KMS-11 (cell line): ENCODE data around the gene THOC1.

ENCODE experiments used
- H2AFZ ChIP-seq: fragments of 200-600 bp; sonication (generic); 2 replicates; pipeline ENCODE4 v1.6.1; 2016; ENCODE audit warnings: antibody characterized with exemption, mixed run types, low read depth
- H3K27ac ChIP-seq: fragments of 200-600 bp; sonication (generic); 2 replicates; pipeline ENCODE4 v1.6.1; 2016; ENCODE audit warnings: mild to moderate bottlenecking, mixed run types
- H3K27me3 ChIP-seq: fragments of 200-600 bp; sonication (generic); 2 replicates; pipeline ENCODE4 v1.6.1; 2017; ENCODE audit warnings: mild to moderate bottlenecking, low read depth, mixed run types, moderate library complexity; ENCODE audit not compliant: insufficient read depth
- H3K36me3 ChIP-seq: fragments of 200-600 bp; sonication (generic); 2 replicates; pipeline ENCODE4 v1.6.1; 2017; ENCODE audit warnings: mild to moderate bottlenecking, mixed run types; ENCODE audit not compliant: insufficient read depth
- H3K4me1 ChIP-seq: fragments of 200-600 bp; sonication (generic); 2 replicates; pipeline ENCODE4 v1.6.1; 2016; ENCODE audit warnings: mild to moderate bottlenecking, low read depth, mixed run types; ENCODE audit not compliant: poor library complexity, severe bottlenecking
- H3K4me2 ChIP-seq: fragments of 200-600 bp; sonication (generic); 2 replicates; pipeline ENCODE4 v1.7.0; 2016; ENCODE audit warnings: mild to moderate bottlenecking, mixed run types
- H3K4me3 ChIP-seq: fragments of 200-600 bp; sonication (generic); IDR thresholded peaks from 2 replicates; pipeline ENCODE4 v1.6.1; 2017; ENCODE audit warnings: low read depth, low read length, mixed read lengths; ENCODE audit not compliant: insufficient read depth
- H3K79me2 ChIP-seq: fragments of 200-600 bp; sonication (generic); 2 replicates; pipeline ENCODE4 v1.6.1; 2016; ENCODE audit warnings: low read depth, mixed run types; ENCODE audit not compliant: insufficient read depth
- H3K9ac ChIP-seq: fragments of 200-600 bp; sonication (generic); 2 replicates; pipeline ENCODE4 v1.6.1; 2016; ENCODE audit warnings: mild to moderate bottlenecking, mixed run types
- H4K20me1 ChIP-seq: fragments of 200-600 bp; sonication (generic); 2 replicates; pipeline ENCODE4 v1.6.1; 2016; ENCODE audit warnings: mild to moderate bottlenecking, mixed run types; ENCODE audit not compliant: insufficient read depth
- TF ChIP-seq, protein P1 (sequence below): fragments of 200-600 bp; sonication (generic); conservative IDR thresholded peaks from 2 replicates; pipeline ENCODE4 v1.6.1; 2017; ENCODE audit warnings: low read depth, mild to moderate bottlenecking, antibody characterized with exemption, low read length, moderate library complexity, mixed read lengths

THOC1 gene

DNA sequence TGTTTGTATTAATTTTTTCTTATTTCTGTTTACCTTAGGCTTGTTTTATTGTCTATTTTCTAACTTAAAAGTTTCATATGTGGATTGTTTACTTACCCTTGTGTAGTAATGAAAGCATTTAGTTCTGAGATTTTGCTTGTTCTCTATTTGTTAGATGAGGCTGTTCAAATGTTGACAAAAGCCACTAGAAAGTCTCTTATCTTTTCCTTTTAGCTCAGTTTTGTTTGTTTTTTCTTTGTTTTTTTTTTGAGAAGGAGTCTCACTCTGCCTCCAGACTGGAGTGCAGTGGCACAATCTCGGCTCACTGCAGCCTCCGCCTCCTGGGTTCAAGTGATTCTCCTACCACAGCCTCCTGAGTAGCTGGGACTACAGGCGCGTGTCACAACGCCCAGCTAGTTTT lies 78.6 kb downstream of the THOC1 start:
- no peaks in the 10 kb centered on the region for H3K27me3 ChIP-seq
- no peak overlapping the region for H3K27ac ChIP-seq
- no peak overlapping the region for H2AFZ ChIP-seq
- H3K4me3 ChIP-seq: no peak overlapping the region
- H4K20me1 ChIP-seq: 0 out of 2 replicates have a peak, but pooled peaks cover 7% of the 10 kb centered on the region
- H3K79me2 ChIP-seq: peaks cover 47% of the 10 kb centered on the region; the same call in 1 of the 2 replicates
- no peak overlapping the region for H3K4me2 ChIP-seq
- H3K36me3 ChIP-seq: peaks cover 4% of the 10 kb centered on the region; the same call in 1 of the 2 replicates
- TF ChIP-seq, protein P1, sequence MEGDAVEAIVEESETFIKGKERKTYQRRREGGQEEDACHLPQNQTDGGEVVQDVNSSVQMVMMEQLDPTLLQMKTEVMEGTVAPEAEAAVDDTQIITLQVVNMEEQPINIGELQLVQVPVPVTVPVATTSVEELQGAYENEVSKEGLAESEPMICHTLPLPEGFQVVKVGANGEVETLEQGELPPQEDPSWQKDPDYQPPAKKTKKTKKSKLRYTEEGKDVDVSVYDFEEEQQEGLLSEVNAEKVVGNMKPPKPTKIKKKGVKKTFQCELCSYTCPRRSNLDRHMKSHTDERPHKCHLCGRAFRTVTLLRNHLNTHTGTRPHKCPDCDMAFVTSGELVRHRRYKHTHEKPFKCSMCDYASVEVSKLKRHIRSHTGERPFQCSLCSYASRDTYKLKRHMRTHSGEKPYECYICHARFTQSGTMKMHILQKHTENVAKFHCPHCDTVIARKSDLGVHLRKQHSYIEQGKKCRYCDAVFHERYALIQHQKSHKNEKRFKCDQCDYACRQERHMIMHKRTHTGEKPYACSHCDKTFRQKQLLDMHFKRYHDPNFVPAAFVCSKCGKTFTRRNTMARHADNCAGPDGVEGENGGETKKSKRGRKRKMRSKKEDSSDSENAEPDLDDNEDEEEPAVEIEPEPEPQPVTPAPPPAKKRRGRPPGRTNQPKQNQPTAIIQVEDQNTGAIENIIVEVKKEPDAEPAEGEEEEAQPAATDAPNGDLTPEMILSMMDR: no peak
- H3K9ac ChIP-seq: no peak overlapping the region
- no peaks in the 10 kb centered on the region for H3K4me1 ChIP-seq

DNA sequence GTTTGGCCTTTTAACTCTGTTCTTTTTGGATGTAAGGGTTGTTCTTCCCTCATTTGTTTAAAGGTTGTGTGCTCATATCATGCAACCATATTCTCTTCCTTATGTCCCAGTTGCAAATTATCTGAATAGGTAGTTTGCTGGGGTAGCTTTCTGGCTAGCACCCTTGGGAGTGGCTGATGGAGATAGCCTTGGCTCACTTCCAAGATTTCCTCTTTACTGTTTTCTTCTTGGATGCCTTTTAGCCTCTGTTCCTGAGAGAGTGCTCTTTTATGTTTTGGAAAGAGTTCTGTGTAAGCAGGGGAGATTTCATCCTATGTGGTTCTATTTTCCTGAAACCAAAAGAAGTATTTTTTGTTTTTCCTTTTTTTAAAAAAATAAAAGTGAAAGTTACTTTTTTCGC lies 84.1 kb downstream of the THOC1 start:
- Histone ChIP-seq H3K79me2 (peaks cover 40% of the 10 kb centered on the region; the same call in 1 of the 2 replicates), H3K4me3 (no peak overlapping the region), H3K27me3 (no peaks in the 10 kb centered on the region), H4K20me1 (no peaks in the 10 kb centered on the region), H3K4me1 (no peaks in the 10 kb centered on the region), H3K9ac (no peak overlapping the region), H2AFZ (no peak overlapping the region), H3K36me3 (peaks cover 4% of the 10 kb centered on the region; the same call in 1 of the 2 replicates), H3K27ac (no peak overlapping the region), H3K4me2 (no peak overlapping the region)
- TF ChIP-seq, protein P1: no peak

- Histone ChIP-seq H3K79me2 (peaks cover 30% of the 10 kb centered on the region; the same call in 1 of the 2 replicates), H3K4me3 (no peak overlapping the region), H3K36me3 (peaks cover 4% of the 10 kb centered on the region; the same call in 1 of the 2 replicates), H3K9ac (no peak overlapping the region), H3K27ac (no peak overlapping the region), H3K4me2 (no peak overlapping the region), H2AFZ (no peak overlapping the region), H3K27me3 (no peaks in the 10 kb centered on the region), H3K4me1 (peaks cover 19% of the 10 kb centered on the region), H4K20me1 (no peaks in the 10 kb centered on the region)
- TF ChIP-seq, protein P1: no peak
Observed at GRCh38 chr18:181711-182110, 86.1 kb downstream of the THOC1 start.

GRCh38 chr18:179499-179898 lies 88.3 kb downstream of the THOC1 start:
- Histone ChIP-seq H3K4me3 (no peak overlapping the region), H3K27me3 (no peaks in the 10 kb centered on the region), H4K20me1 (no peaks in the 10 kb centered on the region), H3K79me2 (peaks cover 27% of the 10 kb centered on the region; the same call in 1 of the 2 replicates), H3K4me2 (no peak overlapping the region), H3K4me1 (peaks cover 19% of the 10 kb centered on the region), H3K36me3 (no peaks in the 10 kb centered on the region), H2AFZ (no peak overlapping the region), H3K9ac (no peak overlapping the region), H3K27ac (no peak overlapping the region)
- TF ChIP-seq, protein P1: no peak
